GM23248 (cell line): ENCODE data around the gene C12orf76. TPM values are rescaled to one million over a fixed set of nuclear protein-coding genes. Genes with fewer than 3 reads are reported as not detected.
"Not testable (repeated sequence)": the region's sequence is repeated elsewhere in the genome, so short reads cannot be mapped to it uniquely, and the experiment has no call there.

Experiments
- DNase-seq: peaks from one replicate; pipeline ENCODE4 v3.0.0-alpha.2; 2015
- H2AFZ ChIP-seq: fragments of 200-600 bp; sonication (generic); 2 replicates; pipeline ENCODE4 v1.6.1; 2016; ENCODE audit warnings: antibody characterized with exemption
- H3F3A ChIP-seq: fragments of 200-600 bp; sonication (generic); 2 replicates; pipeline ENCODE4 v1.6.1; 2016; ENCODE audit warnings: mild to moderate bottlenecking, antibody characterized with exemption, mixed run types; ENCODE audit not compliant: insufficient read depth
- H3K27ac ChIP-seq: fragments of 200-600 bp; sonication (generic); 2 replicates; pipeline ENCODE4 v1.5.1; 2016; ENCODE audit warnings: mild to moderate bottlenecking
- H3K27me3 ChIP-seq: fragments of 200-600 bp; sonication (generic); replicated peaks from 2 replicates; pipeline ENCODE4 v1.6.1; 2016; ENCODE audit warnings: mild to moderate bottlenecking; ENCODE audit not compliant: insufficient read depth
- H3K36me3 ChIP-seq: fragments of 200-600 bp; sonication (generic); 2 replicates; pipeline ENCODE4 v1.6.1; 2016; ENCODE audit warnings: low read depth, mild to moderate bottlenecking
- H3K4me1 ChIP-seq: fragments of 200-600 bp; sonication (generic); 2 replicates; pipeline ENCODE4 v1.6.1; 2016; ENCODE audit warnings: mild to moderate bottlenecking; ENCODE audit not compliant: insufficient read depth
- H3K4me2 ChIP-seq: fragments of 200-600 bp; sonication (generic); one replicate; pipeline ENCODE4 v1.6.1; 2016; ENCODE audit warnings: mild to moderate bottlenecking; ENCODE audit not compliant: unreplicated experiment
- H3K4me3 ChIP-seq: fragments of 200-600 bp; sonication (generic); 2 replicates; pipeline ENCODE4 v1.5.1; 2016; ENCODE audit warnings: mild to moderate bottlenecking
- H3K79me2 ChIP-seq: fragments of 200-600 bp; sonication (generic); 2 replicates; pipeline ENCODE4 v1.6.1; 2016; ENCODE audit warnings: mild to moderate bottlenecking; ENCODE audit not compliant: insufficient read depth
- H3K9ac ChIP-seq: fragments of 200-600 bp; sonication (generic); 2 replicates; pipeline ENCODE4 v1.6.1; 2016; ENCODE audit warnings: mild to moderate bottlenecking
- H3K9me2 ChIP-seq: fragments of 200-600 bp; sonication (generic); 2 replicates; pipeline ENCODE4 v1.6.1; 2016; ENCODE audit warnings: mixed run types, mild to moderate bottlenecking, moderate library complexity; ENCODE audit not compliant: insufficient read depth
- H3K9me3 ChIP-seq: fragments of 200-600 bp; sonication (generic); one replicate; pipeline ENCODE4 v1.6.1; 2017; ENCODE audit warnings: low read depth
- H4K20me1 ChIP-seq: fragments of 200-600 bp; sonication (generic); 2 replicates; pipeline ENCODE4 v1.6.0; 2016; ENCODE audit not compliant: insufficient read depth
- EZH2 ChIP-seq: fragments of 200-600 bp; sonication (generic); IDR thresholded peaks from 2 replicates; pipeline ENCODE4 v1.6.1; 2018; ENCODE audit warnings: antibody characterized with exemption, mild to moderate bottlenecking; ENCODE audit not compliant: insufficient read depth, poor library complexity, severe bottlenecking
- EZH2phosphoT487 ChIP-seq: fragments of 200-600 bp; sonication (generic); IDR thresholded peaks from 2 replicates; pipeline ENCODE4 v1.6.1; 2018; ENCODE audit warnings: antibody characterized with exemption, moderate library complexity, mild to moderate bottlenecking, low read depth; ENCODE audit not compliant: insufficient read depth
- WGBS, 2 experiments: methylation state at CpG; one replicate each; pipeline ENCODE4 v1.1.6; 2015 to 2017; ENCODE audit warnings: low lambda C conversion rate in 2 of 2, low coverage in 1 of 2; ENCODE audit errors: missing lambda C conversion rate in 2 of 2; 5-methylcytosine and 5-hydroxymethylcytosine counted together
- in situ Hi-C: fragments of 300-500 bp; cut with MboI; formaldehyde crosslinking; loops from 2 replicates; pipeline ENCODE4 v1.15.0; 2020
- polyA plus RNA-seq: library from polyadenylated mRNA; unstranded; fragments of >200 nt; fragmentation: Nextera tagmentation; extraction: Ambion mirVana; gene quantifications from 2 replicates; pipeline ENCODE4 v1.2.1, GENCODE V29; 2016
- total RNA-seq: library from RNA; depleted of rRNA; stranded (reverse); fragments of >200 nt; shearing (Covaris generic); gene quantifications from 2 replicates; pipeline ENCODE4 v1.2.3, GENCODE V29; 2014

The C12orf76 gene
- total and polyA plus RNA-seq, 2 experiments from 2014 or later, result 12.3 to 21.2 TPM

DNA sequence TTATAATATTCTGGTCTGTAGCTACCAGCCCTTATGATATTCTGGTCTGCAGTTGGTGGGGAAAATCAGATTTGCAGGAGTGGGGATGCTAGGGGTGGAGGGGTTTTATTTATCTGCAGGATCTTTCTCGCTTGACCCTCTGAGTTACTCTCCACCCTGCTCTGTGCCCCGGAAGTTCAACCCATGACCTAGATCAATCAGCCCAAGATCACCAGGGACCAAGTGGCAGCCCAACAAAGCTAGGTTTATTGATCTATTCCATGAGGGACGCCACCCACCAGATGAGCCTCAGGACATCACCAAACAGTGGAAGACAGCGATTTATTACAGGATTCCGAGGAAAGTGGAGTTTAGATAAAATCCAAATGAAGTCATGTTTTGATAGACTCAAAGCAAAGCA, 25.8 kb upstream of the C12orf76 start:
- peak overlapping the region; percentile 99; the same call in 1 of the 2 replicates for H2AFZ ChIP-seq
- no peaks in the 10 kb centered on the region for H3K9me2 ChIP-seq
- H3K36me3 ChIP-seq, result no peaks in the 10 kb centered on the region
- H3K9ac ChIP-seq, result no peak overlapping the region
- H3K9me3 ChIP-seq, result no peaks in the 10 kb centered on the region
- no peaks in the 10 kb centered on the region for H4K20me1 ChIP-seq
- no peaks in the 10 kb centered on the region for H3F3A ChIP-seq
- H3K79me2 ChIP-seq, result no peaks in the 10 kb centered on the region
- 79 to 83% methylated on average over 5 of the region's 5 CpGs for WGBS, 2 experiments
- DNase-seq, result no peak
- H3K4me2 ChIP-seq, result no peak overlapping the region
- TF ChIP-seq EZH2, result no peak
- TF ChIP-seq EZH2phosphoT487, result no peak
- peak overlapping the region; percentile 83; the same call in 1 of the 2 replicates for H3K4me3 ChIP-seq
- no peak overlapping the region for H3K27ac ChIP-seq
- no peaks in the 10 kb centered on the region for H3K27me3 ChIP-seq
- no peaks in the 10 kb centered on the region for H3K4me1 ChIP-seq
- in situ Hi-C loops, result no loop called here

DNA sequence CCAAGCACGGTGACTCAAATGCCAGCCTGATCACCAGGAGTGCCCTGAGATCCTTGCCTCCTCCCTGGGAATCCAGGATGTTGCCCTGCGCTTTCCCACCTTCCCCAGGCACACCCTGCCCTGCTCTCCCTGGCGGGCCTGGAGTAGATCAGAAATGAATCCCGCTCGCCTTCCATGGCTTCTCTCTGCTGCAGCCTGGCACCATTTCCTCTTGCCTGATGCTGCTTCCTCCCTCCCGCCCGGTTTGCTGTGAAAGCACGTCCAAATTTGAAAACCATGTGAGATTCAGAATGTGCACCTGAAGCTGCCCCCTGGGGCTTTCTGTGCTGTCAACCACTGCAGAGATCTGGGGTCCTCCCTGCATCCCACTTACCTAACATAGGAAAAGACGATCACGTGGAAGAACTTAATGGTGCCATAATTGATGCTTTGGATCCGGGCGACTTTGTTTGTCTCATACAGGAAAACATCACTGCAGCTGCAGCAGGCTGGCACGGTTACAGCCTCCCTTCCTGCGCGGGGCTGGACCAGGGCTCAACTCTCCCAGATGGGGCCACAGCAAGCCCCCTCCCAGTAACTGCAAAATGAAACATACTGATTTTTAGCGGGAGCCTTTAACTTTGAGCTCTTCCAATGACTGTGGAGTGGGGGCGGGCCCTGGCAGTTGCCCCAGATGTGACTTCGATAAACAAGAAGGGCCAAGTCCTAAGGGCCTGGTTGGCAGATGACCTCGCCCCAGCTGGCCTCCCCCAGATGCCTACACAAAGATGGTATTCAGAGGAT, 24.9 kb upstream of the C12orf76 start:
- 7 to 9% methylated on average over 19 of the region's 19 CpGs for WGBS, 2 experiments
- Histone ChIP-seq H3K9me3 (no peaks in the 10 kb centered on the region), H3K36me3 (no peaks in the 10 kb centered on the region), H3F3A (no peaks in the 10 kb centered on the region), H3K4me1 (no peaks in the 10 kb centered on the region), H3K9me2 (no peaks in the 10 kb centered on the region), H3K27ac (no peak overlapping the region), H3K27me3 (no peaks in the 10 kb centered on the region), H3K4me3 (peak overlapping the region; percentile 83), H4K20me1 (no peaks in the 10 kb centered on the region), H2AFZ (peak overlapping the region; percentile 99), H3K79me2 (no peaks in the 10 kb centered on the region), H3K4me2 (peak overlapping the region; percentile 98), H3K9ac (peak overlapping the region; percentile 47)
- DNase-seq, result peak; percentile 55
- TF ChIP-seq EZH2phosphoT487 (no peak), EZH2 (no peak)
- in situ Hi-C loops, result no loop called here

DNA sequence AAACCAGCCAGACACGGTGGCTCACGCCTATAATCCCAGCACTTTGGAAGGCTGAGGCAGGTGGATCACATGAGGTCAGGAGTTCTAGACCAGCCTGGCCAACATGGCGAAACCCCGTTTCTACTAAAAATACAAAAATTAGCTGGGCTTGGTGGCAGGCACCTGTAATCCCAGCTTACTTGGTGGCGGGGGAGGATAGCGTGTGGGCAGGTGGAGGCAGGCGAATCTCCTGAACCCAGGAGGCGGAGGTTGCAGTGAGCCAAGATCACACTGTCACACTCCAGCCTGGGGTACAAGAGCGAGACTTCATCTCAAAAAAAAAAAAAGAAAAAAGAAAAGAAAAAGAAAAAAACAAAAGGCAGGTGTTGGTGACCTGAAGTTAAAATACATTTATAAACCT, 24.3 kb upstream of the C12orf76 start:
- H3K27ac ChIP-seq, DNase-seq, H3K36me3 ChIP-seq, H3K27me3 ChIP-seq, H4K20me1 ChIP-seq, H3K4me1 ChIP-seq, H3K9me2 ChIP-seq, in situ Hi-C loops, H3F3A ChIP-seq, H3K9me3 ChIP-seq, H3K79me2 ChIP-seq: not testable (repeated sequence)
- Histone ChIP-seq H3K4me3 (peak overlapping the region; percentile 83), H3K9ac (peak overlapping the region; percentile 47; the same call in 1 of the 2 replicates), H3K4me2 (peak overlapping the region; percentile 98), H2AFZ (peak overlapping the region; percentile 99)
- WGBS, 2 experiments, result 73 to 76% methylated on average over 8 to 9 of the region's 9 CpGs

DNA sequence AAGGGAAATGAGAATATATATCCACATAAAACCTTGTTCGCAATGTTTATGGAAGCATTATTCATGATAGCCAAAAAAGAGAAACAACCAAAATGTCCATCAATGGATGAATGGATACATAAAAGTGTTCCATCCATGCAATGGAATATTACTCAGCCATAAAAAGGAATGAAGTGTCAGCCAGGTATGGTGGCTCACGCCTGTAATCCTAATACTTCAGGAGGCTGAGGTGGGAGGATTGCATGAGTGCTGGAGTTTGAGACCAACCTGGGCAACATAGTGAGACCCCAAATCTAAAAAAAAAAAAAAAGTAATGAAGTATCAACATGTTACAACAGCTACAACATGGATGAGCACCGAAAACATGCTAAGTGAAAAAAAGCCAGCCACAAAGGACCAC, 23.6 kb upstream of the C12orf76 start:
- H3K9ac ChIP-seq, result no peak overlapping the region
- H3K79me2 ChIP-seq, result no peaks in the 10 kb centered on the region
- no peak overlapping the region for H3K4me3 ChIP-seq
- no peaks in the 10 kb centered on the region for H3K27me3 ChIP-seq
- in situ Hi-C loops, result no loop called here
- H3K4me2 ChIP-seq, result no peak overlapping the region
- no peak overlapping the region for H2AFZ ChIP-seq
- no peaks in the 10 kb centered on the region for H4K20me1 ChIP-seq
- H3K9me2 ChIP-seq, result no peaks in the 10 kb centered on the region
- no peak for TF ChIP-seq EZH2phosphoT487
- TF ChIP-seq EZH2, result no peak
- 75 to 81% methylated on average over 3 of the region's 3 CpGs for WGBS, 2 experiments
- H3K4me1 ChIP-seq, result no peaks in the 10 kb centered on the region
- H3K36me3 ChIP-seq, result no peaks in the 10 kb centered on the region
- no peak for DNase-seq
- H3K27ac ChIP-seq, result no peak overlapping the region
- no peaks in the 10 kb centered on the region for H3K9me3 ChIP-seq
- H3F3A ChIP-seq, result no peaks in the 10 kb centered on the region

DNA sequence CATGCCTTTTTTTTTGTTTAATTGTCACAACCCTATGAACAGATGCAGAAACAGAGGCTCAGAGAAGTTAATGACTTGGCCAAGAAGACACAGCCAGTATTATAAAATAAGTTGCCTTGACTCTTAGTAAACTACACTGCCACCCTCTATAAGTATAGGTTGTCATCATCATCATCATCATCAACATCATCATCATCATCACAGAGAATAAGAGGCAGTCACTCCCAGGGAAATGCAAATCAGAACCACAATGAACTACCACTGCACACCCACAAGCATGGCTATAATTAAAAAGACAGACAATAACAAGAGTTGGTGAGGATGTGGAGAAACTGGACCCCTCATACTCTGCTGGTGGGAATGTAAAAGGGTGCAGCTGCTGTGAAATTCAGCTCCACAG, 23.2 kb upstream of the C12orf76 start:
- in situ Hi-C loops, result no loop called here
- Histone ChIP-seq H3K79me2 (no peaks in the 10 kb centered on the region), H3K9me2 (no peaks in the 10 kb centered on the region), H3K4me3 (no peak overlapping the region), H3K27ac (no peak overlapping the region), H3K4me2 (no peak overlapping the region), H3K4me1 (no peaks in the 10 kb centered on the region), H3F3A (no peaks in the 10 kb centered on the region), H4K20me1 (no peaks in the 10 kb centered on the region), H3K27me3 (no peaks in the 10 kb centered on the region), H3K9me3 (no peaks in the 10 kb centered on the region), H2AFZ (no peak overlapping the region), H3K9ac (no peak overlapping the region), H3K36me3 (no peaks in the 10 kb centered on the region)
- TF ChIP-seq EZH2phosphoT487 (no peak), EZH2 (no peak)
- no peak for DNase-seq
